Measurements from ENCODE around the gene HIVEP2.

Gene HIVEP2

GRCh38 chr6:142705054-142705453, 239.9 kb downstream of the HIVEP2 start:
- no peak for TF ChIP-seq JUND (IDR thresholded peaks at IDR 0.05; ENCODE audit: low read depth)
- no peak for DNase-seq (ENCODE audit: low read depth in 1 of 2, low spot score in 1 of 2)
- in situ Hi-C loops (cut with HindIII; ENCODE audit: low pct_unique_long_range_greater_than_20kb, low sequenced_read_pairs) = no loop called here

- in situ Hi-C loops (cut with HindIII; ENCODE audit: low pct_unique_long_range_greater_than_20kb, low sequenced_read_pairs) = no loop called here
- TF ChIP-seq JUND (IDR thresholded peaks at IDR 0.05; ENCODE audit: low read depth) = no peak
- DNase-seq (ENCODE audit: low read depth in 1 of 2, low spot score in 1 of 2) = no peak
Observed at GRCh38 chr6:142702501-142703460, 242.2 kb downstream of the HIVEP2 start.
